SK-N-SH (cell line): Measurements from ENCODE around the gene RNASE3. TPM values are rescaled to one million over a fixed set of nuclear protein-coding genes. Genes with fewer than 3 reads are reported as not detected.

Experiments
- CTCF ChIA-PET: fragments of 300-600, 350-600 bp; formaldehyde crosslinking; extraction: SDS; loops from one replicate; lab custom pipeline; 2021; lab: Yijun Ruan, JAX
- POLR2A ChIA-PET: fragments of 350-600 bp; sonication (Branson Sonifier 250); formaldehyde crosslinking; extraction: SDS; loops from one replicate; lab custom pipeline; 2020; ENCODE audit warnings: antibody characterized with exemption, inconsistent platforms; lab: Yijun Ruan, JAX
- DNase-seq: peaks from one replicate; pipeline ENCODE4 v3.0.0; 2012
- H2AFZ ChIP-seq: fragments of 200-600 bp; sonication (generic); 2 replicates; pipeline ENCODE4 v1.8.1; 2016; ENCODE audit warnings: antibody characterized with exemption, mild to moderate bottlenecking, low read depth
- H3F3A ChIP-seq: fragments of 200-600 bp; sonication (generic); replicated peaks from 2 replicates; pipeline ENCODE3; 2016; ENCODE audit warnings: antibody characterized with exemption, mild to moderate bottlenecking; ENCODE audit not compliant: insufficient read depth
- H3K27ac ChIP-seq, 2 experiments: fragments of 200-500 bp in 1 of 2; fragments of 200-600 bp in 1 of 2; sonication (Bioruptor generic) in 1 of 2; sonication (generic), shearing (Covaris generic) in 1 of 2; 2 replicates each; pipeline versions ENCODE4 v1.5.1 to v1.6.1; 2014 to 2016; ENCODE audit warnings: low read depth in 2 of 2, inconsistent platforms in 1 of 2, low read length in 1 of 2, mild to moderate bottlenecking in 1 of 2, mixed read lengths in 1 of 2
- H3K27me3 ChIP-seq: fragments of 200-600 bp; sonication (generic), shearing (Covaris generic); 2 replicates; pipeline ENCODE4 v1.6.1; 2016; ENCODE audit warnings: mixed run types; ENCODE audit not compliant: insufficient read depth
- H3K36me3 ChIP-seq, 2 experiments: fragments of 200-500 bp in 1 of 2; fragments of 200-600 bp in 1 of 2; sonication (Bioruptor generic) in 1 of 2; sonication (generic) in 1 of 2; replicated peaks in 1 of 2; 2 replicates each; pipeline versions ENCODE3 to v1.5.1; 2014 to 2016; ENCODE audit warnings: low read length in 1 of 2, mild to moderate bottlenecking in 1 of 2; ENCODE audit not compliant: insufficient read depth in 2 of 2, control insufficient read depth in 1 of 2
- H3K4me1 ChIP-seq, 2 experiments: fragments of 200-500 bp in 1 of 2; fragments of 200-600 bp in 1 of 2; sonication (Bioruptor generic) in 1 of 2; sonication (generic), shearing (Covaris generic) in 1 of 2; 2 replicates each; pipeline versions ENCODE4 v1.5.1 to v1.6.1; 2014 to 2016; ENCODE audit warnings: low read depth in 1 of 2, low read length in 1 of 2, mixed run types in 1 of 2; ENCODE audit not compliant: insufficient read depth in 2 of 2, control insufficient read depth in 1 of 2
- H3K4me2 ChIP-seq: fragments of 200-600 bp; sonication (generic), shearing (Covaris generic); 2 replicates; pipeline ENCODE4 v1.6.1; 2017; ENCODE audit warnings: mixed run types
- H3K4me3 ChIP-seq, 2 experiments: fragments of 200-500 bp in 1 of 2; fragments of 200-600 bp in 1 of 2; sonication (Bioruptor generic) in 1 of 2; sonication (generic), shearing (Covaris generic) in 1 of 2; 2 replicates each; pipeline versions ENCODE4 v1.5.1 to v1.8.1; 2014 to 2016; ENCODE audit warnings: low read depth in 2 of 2, inconsistent platforms in 1 of 2, low read length in 1 of 2, mild to moderate bottlenecking in 1 of 2, mixed read lengths in 1 of 2, moderate library complexity in 1 of 2
- H3K79me2 ChIP-seq: fragments of 200-600 bp; sonication (generic); 2 replicates; pipeline ENCODE4 v1.8.1; 2017; ENCODE audit warnings: mild to moderate bottlenecking; ENCODE audit not compliant: insufficient read depth
- H3K9ac ChIP-seq: fragments of 200-600 bp; sonication (generic); 2 replicates; pipeline ENCODE4 v1.6.1; 2017; ENCODE audit warnings: mixed run types
- H3K9me2 ChIP-seq: fragments of 200-600 bp; sonication (generic); 2 replicates; pipeline ENCODE4 v1.6.1; 2017; ENCODE audit warnings: mixed run types
- H3K9me3 ChIP-seq: fragments of 200-600 bp; sonication (generic); 2 replicates; pipeline ENCODE4 v1.6.1; 2017; ENCODE audit warnings: mixed run types, mild to moderate bottlenecking, moderate library complexity
- H4K20me1 ChIP-seq: fragments of 200-600 bp; sonication (generic); 2 replicates; pipeline ENCODE4 v1.6.1; 2017; ENCODE audit warnings: mild to moderate bottlenecking, mixed run types; ENCODE audit not compliant: insufficient read depth
- CTCF ChIP-seq: fragments of 200-600 bp; sonication (generic); IDR thresholded peaks from 2 replicates; pipeline ENCODE4 v1.6.1; 2017; ENCODE audit warnings: antibody characterized with exemption, mild to moderate bottlenecking, moderate library complexity
- EP300 ChIP-seq, 2 experiments: IDR thresholded peaks; 2 replicates each; pipeline versions ENCODE4 v1.4.0 to v1.6.1; 2012; ENCODE audit warnings: borderline replicate concordance in 1 of 2, low read depth in 1 of 2, low read length in 1 of 2
- FOXM1 ChIP-seq: IDR thresholded peaks from 2 replicates; pipeline ENCODE4 v1.4.0; 2012; ENCODE audit warnings: low read depth, mild to moderate bottlenecking
- GABPA ChIP-seq: IDR thresholded peaks from 2 replicates; pipeline ENCODE4 v1.4.0; 2012; ENCODE audit warnings: low read depth, mild to moderate bottlenecking
- JUND ChIP-seq: IDR thresholded peaks from 2 replicates; pipeline ENCODE4 v1.4.0; 2012
- NRF1 ChIP-seq: IDR thresholded peaks from 2 replicates; pipeline ENCODE4 v1.6.1; 2012; ENCODE audit warnings: low read depth, mild to moderate bottlenecking, low read length
- POLR2AphosphoS5 ChIP-seq: IDR thresholded peaks from 2 replicates; pipeline ENCODE4 v1.6.1; 2012; ENCODE audit warnings: low read depth, low read length
- SIN3A ChIP-seq: IDR thresholded peaks from 2 replicates; pipeline ENCODE4 v1.6.1; 2012; ENCODE audit warnings: low read depth, mild to moderate bottlenecking, low read length, moderate library complexity, borderline replicate concordance
- TAF1 ChIP-seq: IDR thresholded peaks from 2 replicates; pipeline ENCODE4 v1.6.1; 2012; ENCODE audit warnings: low read depth, mild to moderate bottlenecking, low read length, moderate library complexity, borderline replicate concordance
- TCF12 ChIP-seq: IDR thresholded peaks from 2 replicates; pipeline ENCODE4 v1.4.0; 2012
- TEAD4 ChIP-seq: IDR thresholded peaks from 2 replicates; pipeline ENCODE4 v1.4.0; 2012; ENCODE audit warnings: mild to moderate bottlenecking, borderline replicate concordance; ENCODE audit not compliant: insufficient read depth
- USF2 ChIP-seq: fragments of 150-350 bp; IDR thresholded peaks from 2 replicates; pipeline ENCODE4 v1.6.1; 2017; ENCODE audit warnings: antibody characterized with exemption, low read length, low read depth, borderline replicate concordance
- WGBS: methylation state at CpG from one replicate; pipeline ENCODE4 v1.1.6; 2017; ENCODE audit warnings: low lambda C conversion rate; 5-methylcytosine and 5-hydroxymethylcytosine counted together
- polyA plus RNA-seq, 3 experiments: library from polyadenylated mRNA; depleted of rRNA; stranded (reverse); fragments of >200 nt; gene quantifications; 2 replicates each; pipeline ENCODE4 v1.2.3, GENCODE V29; 2012

RNASE3 gene
- polyA plus RNA-seq, 1 of the 3 experiments (the other 2 are of a cell fraction) = not detected

GRCh38 chr14:20866194-20866593 is 25.0 kb upstream of the RNASE3 start:
- Histone ChIP-seq H3K4me2 (no peak overlapping the region), H3K9ac (no peak overlapping the region), H3K4me1 (no peaks in the 10 kb centered on the region), H3K27ac (no peak overlapping the region), H3K9me2 (no peaks in the 10 kb centered on the region), H2AFZ (no peak overlapping the region), H3K27me3 (no peaks in the 10 kb centered on the region; the same call in 1 of the 2 replicates), H3K9me3 (no peaks in the 10 kb centered on the region), H3K36me3 (no peaks in the 10 kb centered on the region), H3K79me2 (no peaks in the 10 kb centered on the region), H3F3A (no peaks in the 10 kb centered on the region), H4K20me1 (no peaks in the 10 kb centered on the region), H3K4me3 (no peak overlapping the region)
- WGBS = 5% methylated on average over 3 of the region's 3 CpGs
- ChIA-PET POLR2A (no interaction called here), CTCF (interaction anchor here (1.3 kb wide), 1 partner anchor 105 kb away, joined by 5 read pairs; no protein-coding TSS in a partner anchor)
- TF ChIP-seq FOXM1 = no peak
- TF ChIP-seq GABPA = no peak
- no peak for TF ChIP-seq SIN3A
- TF ChIP-seq USF2 = no peak
- no peak for TF ChIP-seq TCF12
- TF ChIP-seq POLR2AphosphoS5 = no peak
- TF ChIP-seq CTCF = no peak
- TF ChIP-seq TEAD4 = no peak
- TF ChIP-seq JUND = no peak
- no peak for TF ChIP-seq TAF1
- TF ChIP-seq EP300 (IDR thresholded peaks at IDR 0.05; ENCODE audit: borderline replicate concordance in 1 of 2, low read depth in 1 of 2, low read length in 1 of 2) = no peak
- no peak for DNase-seq

GRCh38 chr14:20866963-20867362 is 24.2 kb upstream of the RNASE3 start:
- no peak for DNase-seq
- 0% methylated on average over 2 of the region's 2 CpGs for WGBS
- CTCF ChIA-PET = interaction anchor here (1.1 to 2.1 kb wide), 3 partner anchors 9 to 105 kb away, joined by 3 to 11 read pairs (median 5); no protein-coding TSS in a partner anchor

More at GRCh38 chr14:20866963-20867362, 24.2 kb upstream of the RNASE3 start:
- H3K27ac ChIP-seq = no peak overlapping the region
- H3F3A ChIP-seq = no peaks in the 10 kb centered on the region
- no peaks in the 10 kb centered on the region; the same call in 1 of the 2 replicates for H3K27me3 ChIP-seq
- no peak overlapping the region for H2AFZ ChIP-seq
- no peak overlapping the region for H3K4me2 ChIP-seq
- H3K4me3 ChIP-seq = no peak overlapping the region
- no peaks in the 10 kb centered on the region for H4K20me1 ChIP-seq
- H3K9me3 ChIP-seq = no peaks in the 10 kb centered on the region
- H3K4me1 ChIP-seq = no peaks in the 10 kb centered on the region
- POLR2A ChIA-PET = no interaction called here
- H3K9ac ChIP-seq = no peak overlapping the region
- no peaks in the 10 kb centered on the region for H3K9me2 ChIP-seq
- no peaks in the 10 kb centered on the region for H3K79me2 ChIP-seq
- no peaks in the 10 kb centered on the region for H3K36me3 ChIP-seq
- TF ChIP-seq CTCF (peak; percentile 43; the same call in 1 of the 2 replicates), NRF1 (no peak)
- TF ChIP-seq, all 33 proteins: peak for 1
